Neural progenitor cell (in vitro differentiated cells): ENCODE data around the gene TEK.

Source experiments
- CTCF ChIP-seq: fragments of 200-600 bp; sonication (generic); IDR thresholded peaks from 2 replicates; pipeline ENCODE4 v1.5.1; 2017; ENCODE audit warnings: antibody characterized with exemption, mild to moderate bottlenecking
- EZH2 ChIP-seq: fragments of 200-600 bp; sonication (generic); IDR thresholded peaks from 2 replicates; pipeline ENCODE4 v1.6.1; 2017; ENCODE audit warnings: antibody characterized with exemption, mild to moderate bottlenecking, moderate library complexity
- EZH2phosphoT487 ChIP-seq: fragments of 200-600 bp; sonication (generic); IDR thresholded peaks from 2 replicates; pipeline ENCODE4 v1.6.1; 2017; ENCODE audit warnings: antibody characterized with exemption

- TF ChIP-seq EZH2, result no peak
- TF ChIP-seq CTCF, result no peak
- no peak for TF ChIP-seq EZH2phosphoT487
Observed at GRCh38 chr9:27272103-27272502, 163.1 kb downstream of the TEK start.
